ENCODE results near the gene ZSWIM5. TPM values are rescaled to one million over a fixed set of nuclear protein-coding genes. Genes with fewer than 3 reads are reported as not detected.
"Not testable (repeated sequence)": the region's sequence is repeated elsewhere in the genome, so short reads cannot be mapped to it uniquely, and the experiment has no call there.

ZSWIM5 gene
- polyA plus RNA-seq, 5 donors, result 4.5 to 5.4 (median 4.7) TPM

DNA sequence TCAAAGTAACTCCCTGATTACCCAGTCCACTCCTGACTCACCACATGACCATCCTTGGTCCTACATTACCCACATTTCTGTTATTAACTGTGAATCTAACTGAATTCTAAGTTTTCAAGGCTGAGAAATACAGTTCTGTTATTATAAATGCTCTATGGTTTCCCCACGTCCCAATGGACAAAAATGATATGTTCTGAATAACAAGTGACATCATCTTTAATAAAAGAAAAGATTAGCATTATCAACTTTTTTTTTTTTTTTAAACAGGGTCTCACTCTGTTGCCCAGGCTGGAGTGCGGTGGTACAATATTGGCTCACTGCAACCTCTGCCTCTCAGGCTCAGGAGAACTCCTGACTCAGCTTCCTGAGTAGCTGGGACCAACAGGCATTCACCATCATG is 59.6 kb downstream of the ZSWIM5 start:
- DNase-seq, result no peak

DNA sequence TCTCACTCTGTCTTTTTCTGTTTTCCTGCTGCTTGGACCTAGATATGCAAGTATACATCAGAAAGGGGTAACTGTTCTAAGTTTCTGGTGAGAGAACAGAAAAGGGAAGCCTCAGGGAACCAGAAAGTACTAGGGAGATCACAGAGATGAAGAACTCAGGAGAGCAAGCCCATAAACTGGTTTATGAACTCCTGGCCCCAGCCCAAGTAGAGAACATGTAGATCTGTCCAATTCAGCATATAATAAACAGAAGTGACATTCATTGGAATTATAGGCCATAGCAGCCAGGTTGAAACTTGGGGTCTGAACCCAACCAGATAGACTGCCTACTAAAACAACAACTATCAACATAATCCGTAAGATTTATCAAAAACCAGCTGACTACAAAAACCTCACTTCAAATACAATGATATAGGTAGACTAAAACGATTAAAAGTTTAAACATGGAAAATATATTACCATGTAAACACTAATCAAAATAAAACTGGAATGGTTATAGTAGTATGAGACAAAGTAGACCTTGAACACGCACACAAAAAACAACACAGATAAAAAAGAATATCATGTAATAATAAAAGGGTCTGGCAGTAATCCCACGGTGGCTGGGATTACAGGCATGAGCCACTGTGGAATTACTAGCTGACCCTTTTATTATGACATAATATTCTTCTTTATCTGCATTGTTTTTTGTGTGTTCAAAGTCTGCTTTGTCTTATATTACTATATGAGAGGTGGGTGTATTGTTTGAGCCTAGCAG is 65.0 kb downstream of the ZSWIM5 start:
- DNase-seq, result no peak

- DNase-seq, result no peak
Observed at GRCh38 chr1:45136984-45137383, 69.4 kb downstream of the ZSWIM5 start.

DNA sequence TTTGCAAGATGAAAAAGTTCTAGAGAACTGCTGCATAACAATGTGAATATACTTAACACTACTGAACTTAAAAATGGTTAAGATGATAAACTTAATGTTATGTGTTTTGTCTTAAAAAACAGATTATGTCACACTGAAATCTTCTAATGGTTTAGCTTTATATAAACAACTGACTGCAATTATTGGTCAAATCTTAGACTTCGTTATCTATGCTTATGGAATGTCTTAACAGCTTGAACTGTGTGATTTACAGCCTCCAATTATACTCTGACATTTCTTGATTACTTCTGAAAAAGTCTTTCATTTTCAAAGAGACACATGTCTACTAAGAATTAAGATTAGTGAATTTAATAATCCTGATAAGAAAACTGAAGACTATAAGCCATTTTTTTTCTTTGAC is 71.1 kb downstream of the ZSWIM5 start:
- no peak for DNase-seq

DNA sequence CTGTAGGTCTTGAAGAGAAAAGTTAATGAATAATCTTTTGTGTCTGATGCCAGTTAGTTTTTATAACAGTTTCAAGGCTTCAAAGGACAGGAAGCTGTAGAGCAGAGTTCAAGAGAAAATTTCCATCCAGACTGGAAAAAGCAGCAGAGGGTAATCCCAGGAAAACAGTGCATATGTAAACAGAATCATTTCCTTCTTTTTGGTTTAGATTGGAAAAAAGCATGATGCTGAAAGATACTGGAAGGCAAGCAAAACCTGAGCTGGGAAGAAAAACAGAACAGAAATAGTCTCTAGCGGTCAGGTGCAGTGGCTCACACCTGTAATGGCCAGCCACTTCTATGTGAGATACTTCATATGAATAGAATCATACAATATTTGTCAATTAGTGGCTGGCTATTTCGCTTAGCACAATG is 71.9 kb downstream of the ZSWIM5 start:
- DNase-seq, result peak; percentile 14 to 22

DNA sequence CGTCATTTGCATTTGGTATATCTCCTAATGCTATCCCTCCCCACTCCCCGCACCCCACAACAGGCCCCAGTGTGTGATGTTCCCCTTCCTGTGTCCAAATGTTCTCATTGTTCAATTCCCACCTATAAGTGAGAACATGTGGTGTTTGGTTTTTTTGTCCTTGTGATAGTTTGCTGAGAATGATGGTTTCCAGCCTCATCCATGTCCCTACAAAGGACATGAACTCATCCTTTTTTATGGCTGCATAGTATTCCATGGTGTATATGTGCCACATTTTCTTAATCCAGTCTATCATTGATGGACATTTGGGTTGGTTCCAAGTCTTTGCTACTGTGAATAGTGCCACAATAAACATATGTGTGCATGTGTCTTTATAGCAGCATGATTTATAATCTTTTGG is 73.7 kb downstream of the ZSWIM5 start:
- DNase-seq, result not testable (repeated sequence)

DNA sequence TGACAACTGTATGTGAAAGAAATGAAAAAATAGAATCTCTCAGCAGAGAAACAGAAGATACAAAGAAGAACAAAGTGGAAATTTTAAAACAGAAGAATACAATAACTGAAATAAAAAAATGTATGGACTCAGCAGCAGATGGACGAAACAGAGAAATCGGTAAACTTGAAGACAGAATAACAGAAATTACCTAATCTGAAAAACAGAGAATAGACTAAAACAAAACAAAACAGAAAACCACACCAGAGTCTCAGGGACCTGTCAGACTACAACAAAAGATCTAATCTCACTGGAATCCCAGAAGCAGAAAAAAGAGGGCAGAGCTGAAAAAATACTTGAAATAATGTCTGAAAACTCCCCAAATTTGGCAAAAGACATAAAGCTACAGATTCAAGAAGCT is 83.0 kb downstream of the ZSWIM5 start:
- DNase-seq, result no peak

GRCh38 chr1:45122724-45123123 is 83.7 kb downstream of the ZSWIM5 start:
- no peak for DNase-seq

DNA sequence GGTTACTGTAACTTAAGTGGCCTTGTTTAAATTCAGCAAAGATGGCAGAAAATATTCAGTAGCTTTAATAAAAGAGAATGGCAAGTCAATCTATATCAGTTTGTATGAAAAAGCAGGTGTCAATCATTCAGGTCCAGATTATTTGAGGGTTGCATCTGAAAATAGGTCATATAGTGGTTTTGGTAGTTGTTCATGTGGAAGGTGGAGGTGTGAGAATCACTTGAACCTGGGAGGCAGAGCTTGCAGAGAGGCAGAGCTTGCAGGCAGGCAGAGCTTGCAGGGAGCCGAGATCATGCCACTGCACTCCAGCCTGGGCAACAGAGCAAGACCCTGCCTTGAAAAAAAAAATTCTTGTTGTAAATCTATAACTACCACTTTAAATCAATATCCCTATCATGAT is 88.6 kb downstream of the ZSWIM5 start:
- DNase-seq, result no peak

- no peak for DNase-seq
Observed at GRCh38 chr1:45116820-45117219, 89.6 kb downstream of the ZSWIM5 start.

DNA sequence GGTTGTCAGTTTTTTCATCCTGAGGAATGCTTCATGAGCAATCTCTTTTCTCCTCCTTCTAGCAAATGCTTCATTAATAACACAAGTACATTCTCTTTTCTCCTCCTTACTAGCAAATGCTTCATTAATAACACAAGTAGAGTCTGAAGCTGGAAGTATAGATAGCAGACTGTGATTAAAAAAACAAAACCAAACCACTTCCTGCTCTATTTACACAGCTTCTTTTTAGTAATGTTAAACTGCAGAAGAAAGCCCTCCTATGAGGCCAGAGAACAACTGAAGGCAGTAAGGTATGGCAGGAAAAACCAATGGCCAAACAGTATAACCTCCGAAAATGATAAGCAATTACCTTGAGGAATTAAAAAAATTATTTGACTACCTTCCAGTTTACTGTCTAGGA is 90.1 kb downstream of the ZSWIM5 start:
- DNase-seq, result no peak

DNA sequence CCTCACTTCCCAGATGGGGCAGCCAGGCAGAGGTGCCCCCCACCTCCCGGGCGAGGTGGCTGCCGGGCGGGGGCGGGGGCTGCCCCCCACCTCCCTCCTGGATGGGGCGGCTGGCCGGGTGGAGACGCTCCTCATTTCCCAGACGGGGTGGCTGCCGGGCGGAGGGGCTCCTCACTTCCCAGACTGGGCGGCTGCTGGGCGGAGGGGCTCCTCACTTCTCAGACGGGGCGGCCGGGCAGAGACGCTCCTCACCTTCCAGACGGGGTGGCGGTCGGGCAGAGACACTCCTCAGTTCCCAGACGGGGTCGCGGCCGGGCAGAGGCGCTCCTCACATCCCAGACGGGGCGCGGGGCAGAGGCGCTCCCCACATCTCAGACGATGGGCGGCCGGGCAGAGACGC is 91.2 kb downstream of the ZSWIM5 start:
- not testable (repeated sequence) for DNase-seq

GRCh38 chr1:45112661-45113060 is 93.7 kb downstream of the ZSWIM5 start:
- no peak for DNase-seq

- no peak for DNase-seq
Observed at GRCh38 chr1:45111239-45111638, 95.2 kb downstream of the ZSWIM5 start.

DNA sequence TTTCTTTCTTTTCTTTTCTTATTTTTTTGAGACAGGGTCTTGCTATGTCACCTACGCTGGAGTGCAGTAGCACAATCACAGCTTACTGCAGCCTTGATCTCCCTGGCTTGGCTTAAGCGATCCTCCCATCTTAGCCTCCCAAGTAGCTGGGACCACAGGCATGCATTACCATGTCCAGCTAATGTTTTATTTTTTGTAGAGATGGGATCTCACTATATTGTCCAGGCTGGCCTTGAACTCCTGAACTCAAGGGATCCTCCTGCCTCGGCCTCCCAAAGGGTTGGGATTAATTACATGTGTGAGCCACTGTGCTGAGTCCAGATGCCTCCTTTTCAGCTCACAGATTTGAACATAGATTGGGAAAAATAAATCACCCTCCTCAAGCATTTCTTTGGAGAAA is 98.6 kb downstream of the ZSWIM5 start:
- DNase-seq, result no peak

- DNase-seq, result not testable (repeated sequence)
Observed at GRCh38 chr1:45106864-45107263, 99.5 kb downstream of the ZSWIM5 start.

- DNase-seq, result not testable (repeated sequence)
Observed at GRCh38 chr1:45106156-45106545, 100.3 kb downstream of the ZSWIM5 start.

GRCh38 chr1:45105486-45106155 is 100.8 kb downstream of the ZSWIM5 start:
- DNase-seq, result not testable (repeated sequence)

DNA sequence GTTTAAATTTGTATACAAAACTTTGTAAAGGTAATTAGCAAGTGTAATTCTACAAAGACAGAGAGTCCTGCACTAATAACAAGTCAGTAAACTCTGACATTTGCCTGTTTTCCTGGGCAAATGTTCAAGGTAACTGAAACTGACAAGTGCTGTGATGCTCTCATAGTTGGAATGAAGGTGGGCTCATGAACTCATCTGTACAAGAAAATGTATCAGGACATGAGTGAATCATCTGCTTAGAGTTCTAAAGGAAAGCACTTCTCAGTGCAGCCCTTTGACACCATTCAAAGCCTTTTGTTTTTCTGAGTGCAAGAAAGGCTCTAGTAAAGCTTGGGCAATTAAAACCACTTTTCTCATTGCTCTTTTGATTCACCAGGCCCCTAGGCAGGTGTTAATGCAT is 102.9 kb downstream of the ZSWIM5 start:
- DNase-seq, result no peak

GRCh38 chr1:45101947-45102346 is 104.5 kb downstream of the ZSWIM5 start:
- no peak for DNase-seq

DNA sequence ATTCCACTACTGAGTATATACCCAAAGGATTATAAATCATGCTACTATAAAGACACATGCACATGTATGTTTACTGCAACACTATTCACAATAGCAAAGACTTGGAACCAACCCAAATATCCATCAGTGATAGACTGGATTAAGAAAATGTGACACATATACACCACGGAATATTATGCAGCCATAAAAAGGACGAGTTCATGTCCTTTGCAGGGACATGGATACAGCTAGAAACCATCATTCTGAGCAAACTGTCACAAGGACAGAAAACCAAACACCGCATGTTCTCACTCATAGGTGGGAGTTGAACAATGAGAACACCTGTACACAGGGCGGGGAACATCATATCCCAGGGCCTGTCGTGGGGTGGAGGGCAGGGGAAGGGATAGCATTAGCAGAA is 104.9 kb downstream of the ZSWIM5 start:
- not testable (repeated sequence) for DNase-seq

DNA sequence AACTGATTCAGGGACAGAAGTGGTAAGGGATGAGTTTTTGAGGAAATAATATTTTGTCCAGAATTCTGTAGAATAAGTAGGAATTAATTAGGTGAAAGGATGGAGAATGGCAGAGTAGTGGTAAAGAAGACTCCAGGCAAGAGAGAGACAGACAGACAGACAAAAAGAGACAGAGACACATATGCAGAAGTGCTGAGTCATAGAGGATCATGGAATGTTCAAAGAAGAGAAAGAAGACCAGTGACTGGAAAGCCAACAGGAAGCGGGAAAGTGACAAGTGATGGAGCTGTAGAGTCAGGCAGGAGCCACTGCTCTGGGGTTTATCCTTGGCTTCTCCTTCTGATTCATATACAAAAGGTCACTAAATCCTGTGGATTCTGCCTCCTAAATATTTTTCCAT is 108.5 kb downstream of the ZSWIM5 start:
- DNase-seq, result no peak

GRCh38 chr1:45097079-45097478 is 109.3 kb downstream of the ZSWIM5 start:
- no peak for DNase-seq

DNA sequence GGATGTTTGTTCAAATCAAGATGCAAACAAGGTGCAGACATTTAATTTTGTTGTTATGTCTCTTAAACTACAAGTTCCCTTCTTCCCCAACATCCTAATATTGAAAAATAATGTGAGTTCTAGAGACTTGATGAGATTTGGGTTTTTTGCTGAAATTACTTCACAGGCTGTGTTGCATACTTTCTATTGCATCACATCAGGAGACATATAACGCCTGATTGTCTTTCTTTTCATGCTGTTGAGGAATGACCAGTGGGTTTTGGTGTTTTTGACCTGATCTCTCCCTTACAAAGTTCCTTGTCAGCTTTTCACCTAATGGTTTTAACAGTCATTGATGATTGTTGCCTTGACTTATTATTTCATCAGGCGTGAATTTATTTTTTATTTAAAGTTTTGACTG is 111.0 kb downstream of the ZSWIM5 start:
- no peak for DNase-seq

All from right lung (tissue), 5 donors.